ENCODE data around the gene GADD45G. TPM values are rescaled to one million over a fixed set of nuclear protein-coding genes. Genes with fewer than 3 reads are reported as not detected.

The GADD45G gene
- total and polyA plus RNA-seq, 2 of the 8 experiments (the other 6 are each of a cell fraction or from before 2014, with no cell fraction given): 7.0 to 11.4 TPM

DNA sequence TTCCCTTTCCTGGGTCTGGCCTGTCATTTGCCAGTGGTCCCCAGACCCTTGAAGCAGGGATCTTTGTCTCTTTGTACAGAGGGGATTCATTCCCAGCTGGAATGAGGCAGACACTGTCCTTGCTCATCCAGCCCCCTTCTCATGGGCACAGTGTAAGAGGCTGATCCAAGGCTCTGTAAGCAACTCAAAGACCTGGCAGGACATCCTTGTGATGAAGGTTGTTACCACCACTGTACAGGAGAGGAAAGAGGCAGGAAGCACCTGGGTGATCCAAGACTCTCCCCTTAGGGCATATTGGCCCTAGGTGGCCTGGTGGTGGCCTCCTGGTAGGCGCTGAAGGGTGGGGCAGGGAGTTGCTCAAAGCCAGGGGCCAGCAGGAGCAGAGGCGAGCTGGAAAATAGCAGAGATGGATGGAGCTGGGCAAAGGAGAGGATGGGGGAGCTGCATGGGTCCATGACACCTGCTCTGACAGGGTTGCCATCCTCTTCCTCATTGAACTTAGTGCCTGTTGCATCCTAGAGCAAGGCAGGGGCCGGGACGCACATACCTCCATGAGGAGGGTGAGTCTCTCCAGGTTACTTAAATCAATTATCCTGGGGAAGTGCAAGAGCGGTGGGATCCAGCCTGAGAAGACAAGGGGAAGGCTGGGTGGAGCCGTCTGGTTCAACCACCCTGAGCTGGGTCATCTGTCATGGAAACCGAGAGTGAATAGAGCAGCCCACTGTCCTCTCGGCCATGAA, 9.8 kb upstream of the GADD45G start:
- Histone ChIP-seq H3K56ac (replicated peaks; ENCODE audit: insufficient read length, low read depth, low read length) (no peak overlapping the region), H4K5ac (ENCODE audit: insufficient read length, low read depth, low read length) (no peak overlapping the region), H2BK20ac (ENCODE audit: low read length) (no peak overlapping the region), H2AFZ (ENCODE audit: low read length) (no peak overlapping the region), H3K4me3 (ENCODE audit: extremely low read depth in 1 of 4, insufficient read depth in 2 of 4, low read depth in 3 of 4, low read length in 4 of 4) (no peak overlapping the region), H3K9ac (replicated peaks in 1 of 4; ENCODE audit: extremely low read depth in 1 of 4, low read depth in 3 of 4, low read length in 3 of 4) (no peak overlapping the region), H2BK5ac (ENCODE audit: low read depth, low read length) (no peak overlapping the region), H3K27me3 (replicated peaks in 1 of 4; ENCODE audit: control insufficient read depth in 3 of 4, extremely low read depth in 1 of 4, insufficient read depth in 3 of 4, low read length in 3 of 4) (no peaks in the 10 kb centered on the region), H3K23me2 (ENCODE audit: low read depth, low read length) (no peaks in the 10 kb centered on the region), H3K79me1 (ENCODE audit: low read depth, low read length) (no peaks in the 10 kb centered on the region), H4K20me1 (replicated peaks in 1 of 2; ENCODE audit: control insufficient read depth in 1 of 2, insufficient read depth in 2 of 2, low read length in 2 of 2) (no peaks in the 10 kb centered on the region), H3K14ac (ENCODE audit: insufficient read length) (no peak overlapping the region), H2BK120ac (replicated peaks; ENCODE audit: low read depth, low read length) (no peak overlapping the region), H2BK15ac (ENCODE audit: low read length) (no peak overlapping the region), H3K4ac (replicated peaks; ENCODE audit: insufficient read length, low read depth, low read length) (no peak overlapping the region), H3K4me1 (replicated peaks in 1 of 4; ENCODE audit: control insufficient read depth in 3 of 4, insufficient read depth in 4 of 4, low read length in 3 of 4) (peaks cover 4 to 8% (median 6%) of the 10 kb centered on the region in 4 experiments), H3K36me3 (ENCODE audit: control insufficient read depth in 2 of 4, insufficient read depth in 4 of 4, low read length in 3 of 4) (no peaks in the 10 kb centered on the region), H2AK5ac (ENCODE audit: low read depth, low read length) (no peak overlapping the region), H3K4me2 (ENCODE audit: insufficient read depth in 1 of 2, low read depth in 2 of 2, low read length in 2 of 2) (no peak overlapping the region), H2BK12ac (ENCODE audit: low read depth, low read length) (no peak overlapping the region), H3K23ac (ENCODE audit: insufficient read length) (no peak overlapping the region), H3K79me2 (ENCODE audit: control insufficient read depth in 1 of 2, insufficient read depth in 2 of 2, low read length in 2 of 2) (no peaks in the 10 kb centered on the region), H4K91ac (replicated peaks; ENCODE audit: insufficient read length, low read length) (no peak overlapping the region), H3K27ac (ENCODE audit: low read depth, low read length) (no peak overlapping the region), H4K8ac (ENCODE audit: extremely low read depth, insufficient read depth, low read length) (no peak overlapping the region), H3K9me3 (ENCODE audit: insufficient read depth in 2 of 2, low read depth in 1 of 2, low read length in 1 of 2) (no peaks in the 10 kb centered on the region), H3K18ac (ENCODE audit: extremely low read depth, low read length) (no peak overlapping the region)
- ChIA-PET POLR2A (ENCODE audit: partially characterized antibody) (interaction anchor here (0.9 to 4.2 kb wide), 3 partner anchors 8 to 20 kb away, joined by 3 to 35 read pairs (median 6); partner anchors contain the start of gene GADD45G), CTCF (ENCODE audit: partially characterized antibody) (interaction anchor here (0.7 to 8.1 kb wide), 28 partner anchors 7 to 1117 kb away, joined by 3 to 162 read pairs (median 6); no protein-coding TSS in a partner anchor)
- DNase-seq (ENCODE audit: low read depth in 1 of 2, low spot score in 2 of 2): peak in 1 of 2 experiments; percentile 11
- WGBS, 2 experiments (ENCODE audit: extremely low coverage in 1 of 2, insufficient coverage in 1 of 2, insufficient read length in 1 of 2, insufficient replicate concordance in 2 of 2, low coverage in 1 of 2, low lambda C conversion rate in 2 of 2, missing lambda C conversion rate in 1 of 2): 88% methylated on average over 8 of the region's 8 CpGs; no CpG with 5 or more reads in 1 of the 2 experiments
- FAIRE-seq: no peak
- TF ChIP-seq KDM1A (IDR thresholded peaks at IDR 0.05; ENCODE audit: borderline replicate concordance, low read length) (no peak), KDM4A (IDR thresholded peaks at IDR 0.05; ENCODE audit: low read depth, low read length, severe bottlenecking) (no peak), ASH2L (IDR thresholded peaks at IDR 0.05; ENCODE audit: low read length) (no peak), BRCA1 (IDR thresholded peaks at IDR 0.05; ENCODE audit: low read depth, low read length) (no peak), SIN3A (conservative IDR thresholded peaks at IDR 0.05 in 1 of 2, IDR thresholded peaks at IDR 0.05 in 1 of 2; ENCODE audit: low read depth in 1 of 2, low read length in 2 of 2) (no peak), CHD1 (IDR thresholded peaks at IDR 0.05; ENCODE audit: low read depth, low read length) (no peak), TEAD4 (IDR thresholded peaks at IDR 0.05; ENCODE audit: low read depth, low read length) (no peak), SIRT6 (IDR thresholded peaks at IDR 0.05; ENCODE audit: low read length) (no peak), HDAC6 (IDR thresholded peaks at IDR 0.05; ENCODE audit: low read depth, low read length) (no peak), RAD21 (IDR thresholded peaks at IDR 0.05 in 1 of 2, conservative IDR thresholded peaks at IDR 0.05 in 1 of 2; ENCODE audit: low read depth in 2 of 2, low read length in 2 of 2) (no peak), ZNF274 (IDR thresholded peaks at IDR 0.05; ENCODE audit: borderline replicate concordance, extremely low read depth, low read length) (no peak), CREB1 (IDR thresholded peaks at IDR 0.05) (no peak)
